Activated effector memory CD4-positive, alpha-beta T cell treated with anti-CD3 and anti-CD28 coated beads, Interleukin-2, amount 50 U/mL, for 16 hours (primary cell): Measurements from ENCODE around the gene ZNF493.
A peak's percentile ranks its signal among the peaks of the same experiment; 100 is the strongest.

Experiments
- DNase-seq: peaks from one replicate; pipeline ENCODE4 v3.0.0-alpha.2; 2020

Gene ZNF493

GRCh38 chr19:21463449-21464105, 66.6 kb downstream of the ZNF493 start:
- peak; percentile 72 for DNase-seq

- DNase-seq: no peak
Measured at GRCh38 chr19:21466627-21467026, 69.7 kb downstream of the ZNF493 start.

- DNase-seq: no peak
Measured at GRCh38 chr19:21468791-21469190, 71.9 kb downstream of the ZNF493 start.

GRCh38 chr19:21472507-21472906, 75.6 kb downstream of the ZNF493 start:
- no peak for DNase-seq

- DNase-seq: peak; percentile 91
Measured at GRCh38 chr19:21474671-21475181, 77.8 kb downstream of the ZNF493 start.
